ENCODE data around the gene ZEB2. TPM values are rescaled to one million over a fixed set of nuclear protein-coding genes. Genes with fewer than 3 reads are reported as not detected.

Gene ZEB2
- total and polyA plus RNA-seq, 2 of the 13 experiments (the other 11 are each of a cell fraction or from before 2014, with no cell fraction given) = 0.07 TPM; not detected in 1

- ChIA-PET CTCF (ENCODE audit: low intra/inter-chr PET ratio, low total read pairs) (no interaction called here), POLR2A (no interaction called here)
- Histone ChIP-seq H3K9me3 (ENCODE audit: low read length) (no peaks in the 10 kb centered on the region), H3K36me3 (replicated peaks in 1 of 2; ENCODE audit: control insufficient read depth in 1 of 2, insufficient read depth in 2 of 2, low read length in 2 of 2) (no peaks in the 10 kb centered on the region), H3K4me2 (ENCODE audit: low read depth, low read length) (no peak overlapping the region), H3K4me1 (ENCODE audit: insufficient read depth, low read length) (no peaks in the 10 kb centered on the region), H2AFZ (ENCODE audit: low read length) (no peak overlapping the region), H3K27me3 (ENCODE audit: control insufficient read depth in 1 of 2, insufficient read depth in 2 of 2, low read length in 2 of 2) (peaks cover 0 to 7% of the 10 kb centered on the region in 2 experiments; a peak in 1 of 5 replicates), H3K79me2 (ENCODE audit: insufficient read depth, low read length) (no peaks in the 10 kb centered on the region), H3K4me3 (replicated peaks in 1 of 3; ENCODE audit: insufficient read depth in 1 of 3, low read depth in 2 of 3, low read length in 3 of 3) (no peak overlapping the region), H4K20me1 (ENCODE audit: insufficient read depth, low read length) (no peaks in the 10 kb centered on the region; the same call in 1 of the 2 replicates), H3K27ac (ENCODE audit: extremely low read length, insufficient read depth, low read length) (no peak overlapping the region), H3K9ac (ENCODE audit: insufficient read depth, low read depth, low read length) (no peak overlapping the region)
- 0% methylated on average over 1 of the region's 1 CpG for WGBS (ENCODE audit: low lambda C conversion rate)
- ATAC-seq (no peak), DNase-seq (ENCODE audit: low spot score) (no peak), FAIRE-seq (no peak)
- intact Hi-C loops (cut with micrococcal nuclease; ENCODE audit: unreplicated experiment) = no loop called here
- no TSS peak for BruUV-seq (replicated peaks)
- in situ Hi-C loops (cut with HindIII; ENCODE audit: extremely low pct_ligation_motif_present, low pct_unique_long_range_greater_than_20kb) = no loop called here
- TF ChIP-seq ZNF839 (CRISPR knock-in tag; IDR thresholded peaks at IDR 0.05; ENCODE audit: borderline replicate concordance) = no peak
- TF ChIP-seq SNAPC2 (CRISPR knock-in tag; IDR thresholded peaks at IDR 0.05) = no peak
- no peak for TF ChIP-seq PRMT3 (CRISPR knock-in tag; IDR thresholded peaks at IDR 0.05; ENCODE audit: borderline replicate concordance, low read depth)
- TF ChIP-seq, protein P1, sequence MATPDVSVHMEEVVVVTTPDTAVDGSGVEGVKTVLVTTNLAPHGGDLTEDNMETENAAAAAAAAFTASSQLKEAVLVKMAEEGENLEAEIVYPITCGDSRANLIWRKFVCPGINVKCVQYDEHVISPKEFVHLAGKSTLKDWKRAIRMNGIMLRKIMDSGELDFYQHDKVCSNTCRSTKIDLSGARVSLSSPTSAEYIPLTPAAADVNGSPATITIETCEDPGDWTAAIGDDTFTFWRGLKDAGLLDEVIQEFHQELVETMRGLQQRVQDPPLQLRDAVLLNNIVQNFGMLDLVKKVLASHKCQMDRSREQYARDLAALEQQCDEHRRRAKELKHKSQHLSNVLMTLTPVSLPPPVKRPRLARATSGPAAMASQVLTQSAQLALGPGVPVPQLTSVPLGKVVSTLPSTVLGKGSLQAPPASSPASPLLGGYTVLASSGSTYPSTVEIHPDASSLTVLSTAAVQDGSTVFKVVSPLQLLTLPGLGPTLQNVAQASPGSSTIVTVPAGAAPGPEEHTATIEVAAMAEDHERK (CRISPR knock-in tag; IDR thresholded peaks at IDR 0.05; ENCODE audit: low read depth) = no peak
- TF ChIP-seq ONECUT2 (CRISPR knock-in tag; IDR thresholded peaks at IDR 0.05) = no peak
- no peak for TF ChIP-seq PHF8 (CRISPR knock-in tag; IDR thresholded peaks at IDR 0.05)
- TF ChIP-seq SMYD3 (CRISPR knock-in tag; IDR thresholded peaks at IDR 0.05) = no peak
- TF ChIP-seq PAX8 (CRISPR knock-in tag; IDR thresholded peaks at IDR 0.05; ENCODE audit: borderline replicate concordance) = no peak
- no peak for TF ChIP-seq MXI1 (IDR thresholded peaks at IDR 0.05; ENCODE audit: borderline replicate concordance, low read depth, low read length)
- TF ChIP-seq ZNF496 (CRISPR knock-in tag; IDR thresholded peaks at IDR 0.05; ENCODE audit: insufficient replicate concordance) = no peak
- TF ChIP-seq, protein P2, sequence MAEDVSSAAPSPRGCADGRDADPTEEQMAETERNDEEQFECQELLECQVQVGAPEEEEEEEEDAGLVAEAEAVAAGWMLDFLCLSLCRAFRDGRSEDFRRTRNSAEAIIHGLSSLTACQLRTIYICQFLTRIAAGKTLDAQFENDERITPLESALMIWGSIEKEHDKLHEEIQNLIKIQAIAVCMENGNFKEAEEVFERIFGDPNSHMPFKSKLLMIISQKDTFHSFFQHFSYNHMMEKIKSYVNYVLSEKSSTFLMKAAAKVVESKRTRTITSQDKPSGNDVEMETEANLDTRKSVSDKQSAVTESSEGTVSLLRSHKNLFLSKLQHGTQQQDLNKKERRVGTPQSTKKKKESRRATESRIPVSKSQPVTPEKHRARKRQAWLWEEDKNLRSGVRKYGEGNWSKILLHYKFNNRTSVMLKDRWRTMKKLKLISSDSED (CRISPR knock-in tag; IDR thresholded peaks at IDR 0.05) = no peak
- TF ChIP-seq XBP1 (CRISPR knock-in tag; IDR thresholded peaks at IDR 0.05) = no peak
- TF ChIP-seq, protein P3, sequence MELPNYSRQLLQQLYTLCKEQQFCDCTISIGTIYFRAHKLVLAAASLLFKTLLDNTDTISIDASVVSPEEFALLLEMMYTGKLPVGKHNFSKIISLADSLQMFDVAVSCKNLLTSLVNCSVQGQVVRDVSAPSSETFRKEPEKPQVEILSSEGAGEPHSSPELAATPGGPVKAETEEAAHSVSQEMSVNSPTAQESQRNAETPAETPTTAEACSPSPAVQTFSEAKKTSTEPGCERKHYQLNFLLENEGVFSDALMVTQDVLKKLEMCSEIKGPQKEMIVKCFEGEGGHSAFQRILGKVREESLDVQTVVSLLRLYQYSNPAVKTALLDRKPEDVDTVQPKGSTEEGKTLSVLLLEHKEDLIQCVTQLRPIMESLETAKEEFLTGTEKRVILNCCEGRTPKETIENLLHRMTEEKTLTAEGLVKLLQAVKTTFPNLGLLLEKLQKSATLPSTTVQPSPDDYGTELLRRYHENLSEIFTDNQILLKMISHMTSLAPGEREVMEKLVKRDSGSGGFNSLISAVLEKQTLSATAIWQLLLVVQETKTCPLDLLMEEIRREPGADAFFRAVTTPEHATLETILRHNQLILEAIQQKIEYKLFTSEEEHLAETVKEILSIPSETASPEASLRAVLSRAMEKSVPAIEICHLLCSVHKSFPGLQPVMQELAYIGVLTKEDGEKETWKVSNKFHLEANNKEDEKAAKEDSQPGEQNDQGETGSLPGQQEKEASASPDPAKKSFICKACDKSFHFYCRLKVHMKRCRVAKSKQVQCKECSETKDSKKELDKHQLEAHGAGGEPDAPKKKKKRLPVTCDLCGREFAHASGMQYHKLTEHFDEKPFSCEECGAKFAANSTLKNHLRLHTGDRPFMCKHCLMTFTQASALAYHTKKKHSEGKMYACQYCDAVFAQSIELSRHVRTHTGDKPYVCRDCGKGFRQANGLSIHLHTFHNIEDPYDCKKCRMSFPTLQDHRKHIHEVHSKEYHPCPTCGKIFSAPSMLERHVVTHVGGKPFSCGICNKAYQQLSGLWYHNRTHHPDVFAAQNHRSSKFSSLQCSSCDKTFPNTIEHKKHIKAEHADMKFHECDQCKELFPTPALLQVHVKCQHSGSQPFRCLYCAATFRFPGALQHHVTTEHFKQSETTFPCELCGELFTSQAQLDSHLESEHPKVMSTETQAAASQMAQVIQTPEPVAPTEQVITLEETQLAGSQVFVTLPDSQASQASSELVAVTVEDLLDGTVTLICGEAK (IDR thresholded peaks at IDR 0.05) = no peak
- TF ChIP-seq, protein P3 (CRISPR knock-in tag; IDR thresholded peaks at IDR 0.05) = no peak
- no peak for TF ChIP-seq ZNF124 (CRISPR knock-in tag; IDR thresholded peaks at IDR 0.05)
Observed at GRCh38 chr2:144501627-144502026, 18.3 kb downstream of the ZEB2 start.

Data from HepG2 (cell line).